ENCODE results near the gene MACROD1.

Gene MACROD1

GRCh38 chr11:64131683-64132190 is 34.2 kb downstream of the MACROD1 start:
- DNase-seq (ENCODE audit: low spot score), result no peak

GRCh38 chr11:64130618-64131017 is 35.3 kb downstream of the MACROD1 start:
- no peak for DNase-seq (ENCODE audit: low spot score)

GRCh38 chr11:64129403-64129802 is 36.5 kb downstream of the MACROD1 start:
- DNase-seq (ENCODE audit: low spot score), result no peak

- DNase-seq (ENCODE audit: low spot score), result no peak
Measured at GRCh38 chr11:64128255-64129006, 37.5 kb downstream of the MACROD1 start.

- DNase-seq (ENCODE audit: low spot score), result no peak
Measured at GRCh38 chr11:64127267-64128072, 38.4 kb downstream of the MACROD1 start.

GRCh38 chr11:64126796-64127195 is 39.1 kb downstream of the MACROD1 start:
- no peak for DNase-seq (ENCODE audit: low spot score)

- no peak for DNase-seq (ENCODE audit: low spot score)
Measured at GRCh38 chr11:64126371-64126770, 39.5 kb downstream of the MACROD1 start.

GRCh38 chr11:64125676-64126075 is 40.2 kb downstream of the MACROD1 start:
- no peak for DNase-seq (ENCODE audit: low spot score)

- DNase-seq (ENCODE audit: low spot score), result no peak
Measured at GRCh38 chr11:64124147-64124546, 41.8 kb downstream of the MACROD1 start.

- no peak for DNase-seq (ENCODE audit: low spot score)
Measured at GRCh38 chr11:64123679-64124078, 42.2 kb downstream of the MACROD1 start.

GRCh38 chr11:64122411-64123410 is 43.2 kb downstream of the MACROD1 start:
- no peak for DNase-seq (ENCODE audit: low spot score)

GRCh38 chr11:64121663-64122410 is 44.1 kb downstream of the MACROD1 start:
- DNase-seq (ENCODE audit: low spot score), result peak; percentile 92

GRCh38 chr11:64120951-64121569 is 44.9 kb downstream of the MACROD1 start:
- DNase-seq (ENCODE audit: low spot score), result peak; percentile 67

GRCh38 chr11:64119700-64120099 is 46.2 kb downstream of the MACROD1 start:
- no peak for DNase-seq (ENCODE audit: low spot score)

GRCh38 chr11:64118876-64119665 is 46.8 kb downstream of the MACROD1 start:
- DNase-seq (ENCODE audit: low spot score), result no peak

- DNase-seq (ENCODE audit: low spot score), result no peak
Measured at GRCh38 chr11:64117763-64118459, 48.0 kb downstream of the MACROD1 start.

- no peak for DNase-seq (ENCODE audit: low spot score)
Measured at GRCh38 chr11:64115531-64116522, 50.1 kb downstream of the MACROD1 start.

- DNase-seq (ENCODE audit: low spot score), result no peak
Measured at GRCh38 chr11:64114231-64114630, 51.7 kb downstream of the MACROD1 start.

All from AG08396 (cell line).